ENCODE results near the gene ACD. TPM values are rescaled to one million over a fixed set of nuclear protein-coding genes. Genes with fewer than 3 reads are reported as not detected.
A peak's percentile ranks its signal among the peaks of the same experiment; 100 is the strongest.

Gene ACD
- total and polyA plus RNA-seq, 2 donors (not counting 1 experiment from before 2014, with no cell fraction given) = 47.6 to 71.4 TPM

- ATAC-seq (ENCODE audit: low read depth) (peak; percentile 86), DNase-seq (peak; percentile 66)
- no peak overlapping the region for H2AFZ ChIP-seq (ENCODE audit: insufficient read depth, low read depth, low read length, poor library complexity, severe bottlenecking)
- H3K9me3 Mint-ChIP-seq (ENCODE audit: insufficient read depth) = no peaks in the 10 kb centered on the region
- peak overlapping the region in 1 of 5 experiments; percentile 19 for H3K4me3 ChIP-seq (ENCODE audit: control extremely low read depth in 1 of 5, extremely low read depth in 1 of 5, insufficient read depth in 1 of 5, low read depth in 2 of 5, low read length in 4 of 5)
- no peaks in the 10 kb centered on the region for H3K27me3 ChIP-seq (replicated peaks in 1 of 4; ENCODE audit: control extremely low read depth in 1 of 4, control insufficient read depth in 3 of 4, insufficient read depth in 4 of 4, low read length in 3 of 4)
- H3K27me3 Mint-ChIP-seq = no peaks in the 10 kb centered on the region
- intact Hi-C loops (cut with micrococcal nuclease) = no loop called here
- no peak overlapping the region for H3K27ac ChIP-seq (ENCODE audit: low read length in 2 of 2)
- peak overlapping the region; percentile 65 for H3K4me3 Mint-ChIP-seq
- ChIA-PET CTCF (interaction anchor here (0.6 to 1.5 kb wide), 5 partner anchors 13 to 224 kb away, joined by 3 to 10 read pairs (median 3); no protein-coding TSS in a partner anchor), POLR2A (interaction anchor here (0.8 to 1.3 kb wide), 4 partner anchors 13 to 523 kb away, joined by 3 to 5 read pairs (median 3); partner anchors contain the start of gene GFOD2)
- peaks cover 11% of the 10 kb centered on the region for H3K79me2 ChIP-seq (ENCODE audit: control insufficient read depth, insufficient read depth, low read length)
- no peak for TF ChIP-seq EZH2 (IDR thresholded peaks at IDR 0.05; ENCODE audit: borderline replicate concordance, insufficient read depth, low read depth, low read length, poor library complexity, severe bottlenecking)
- no peak for TF ChIP-seq CTCF (IDR thresholded peaks at IDR 0.05)
- 82% methylated on average over 11 of the region's 17 CpGs for WGBS (ENCODE audit: insufficient coverage)
- peaks cover 18 to 26% of the 10 kb centered on the region in 2 donors for H3K4me1 ChIP-seq (ENCODE audit: control insufficient read depth in 2 of 2, insufficient read depth in 2 of 2, low read length in 2 of 2)
- H4K20me1 ChIP-seq (ENCODE audit: control insufficient read depth, insufficient read depth, low read length, poor library complexity, severe bottlenecking) = no peaks in the 10 kb centered on the region
- peak overlapping the region; percentile 29 for H3K9ac ChIP-seq (ENCODE audit: low read length)
- H3K36me3 ChIP-seq (replicated peaks in 1 of 2; ENCODE audit: control extremely low read depth in 1 of 2, control insufficient read depth in 1 of 2, extremely low read depth in 1 of 2, insufficient read depth in 2 of 2, low read length in 1 of 2) = peaks cover 0 to 21% of the 10 kb centered on the region in 2 experiments
- peak overlapping the region; percentile 83 for H3K27ac Mint-ChIP-seq
- peak overlapping the region; percentile 63 for H3K4me2 ChIP-seq (replicated peaks; ENCODE audit: low read depth, low read length, poor library complexity, severe bottlenecking)
- H3K9me3 ChIP-seq (ENCODE audit: control extremely low read depth in 1 of 3, control insufficient read depth in 2 of 3, insufficient read depth in 1 of 3, low read length in 2 of 3) = no peaks in the 10 kb centered on the region
- peaks cover 24% of the 10 kb centered on the region for H3K4me1 Mint-ChIP-seq
These were observed 25.5 kb upstream of the ACD start for GRCh38 chr16:67685388-67686112.

- H2AFZ ChIP-seq (ENCODE audit: insufficient read depth, low read depth, low read length, poor library complexity, severe bottlenecking) = no peak overlapping the region
- POLR2A ChIA-PET = no interaction called here
- no peaks in the 10 kb centered on the region for H4K20me1 ChIP-seq (ENCODE audit: control insufficient read depth, insufficient read depth, low read length, poor library complexity, severe bottlenecking)
- intact Hi-C loops (cut with micrococcal nuclease) = no loop called here
- Mint-ChIP-seq H3K27ac (no peak overlapping the region), H3K4me3 (no peak overlapping the region), H3K4me1 (peaks cover 24% of the 10 kb centered on the region), H3K27me3 (no peaks in the 10 kb centered on the region), H3K9me3 (ENCODE audit: insufficient read depth) (no peaks in the 10 kb centered on the region)
- H3K4me3 ChIP-seq (ENCODE audit: control extremely low read depth in 1 of 5, extremely low read depth in 1 of 5, insufficient read depth in 1 of 5, low read depth in 2 of 5, low read length in 4 of 5) = no peak overlapping the region
- H3K4me1 ChIP-seq (ENCODE audit: control insufficient read depth in 2 of 2, insufficient read depth in 2 of 2, low read length in 2 of 2) = peaks cover 18 to 26% of the 10 kb centered on the region in 2 donors
- no peak overlapping the region for H3K4me2 ChIP-seq (replicated peaks; ENCODE audit: low read depth, low read length, poor library complexity, severe bottlenecking)
- no CpG with 5 or more reads among the region's 4 CpGs for WGBS (ENCODE audit: insufficient coverage)
- H3K27ac ChIP-seq (ENCODE audit: low read length in 2 of 2) = no peak overlapping the region
- no peak for ATAC-seq (ENCODE audit: low read depth)
- TF ChIP-seq CTCF (IDR thresholded peaks at IDR 0.05) (no peak), EZH2 (IDR thresholded peaks at IDR 0.05; ENCODE audit: borderline replicate concordance, insufficient read depth, low read depth, low read length, poor library complexity, severe bottlenecking) (no peak)
- no peak overlapping the region for H3K9ac ChIP-seq (ENCODE audit: low read length)
- peaks cover 5% of the 10 kb centered on the region for H3K79me2 ChIP-seq (ENCODE audit: control insufficient read depth, insufficient read depth, low read length)
- H3K27me3 ChIP-seq (replicated peaks in 1 of 4; ENCODE audit: control extremely low read depth in 1 of 4, control insufficient read depth in 3 of 4, insufficient read depth in 4 of 4, low read length in 3 of 4) = no peaks in the 10 kb centered on the region
- no peak for DNase-seq
- peaks cover 0 to 21% of the 10 kb centered on the region in 2 experiments for H3K36me3 ChIP-seq (replicated peaks in 1 of 2; ENCODE audit: control extremely low read depth in 1 of 2, control insufficient read depth in 1 of 2, extremely low read depth in 1 of 2, insufficient read depth in 2 of 2, low read length in 1 of 2)
- CTCF ChIA-PET = interaction anchor here (0.7 to 1.8 kb wide), 3 partner anchors 12 to 246 kb away, joined by 3 to 9 read pairs (median 3); no protein-coding TSS in a partner anchor
- no peaks in the 10 kb centered on the region for H3K9me3 ChIP-seq (ENCODE audit: control extremely low read depth in 1 of 3, control insufficient read depth in 2 of 3, insufficient read depth in 1 of 3, low read length in 2 of 3)
These were observed 23.7 kb upstream of the ACD start for GRCh38 chr16:67683767-67684166.
